Esophagus muscularis mucosa (tissue), 4 donors: ENCODE data around the gene CALHM2. TPM values are rescaled to one million over a fixed set of nuclear protein-coding genes. Genes with fewer than 3 reads are reported as not detected.

ENCODE experiments used
- DNase-seq: peaks from one replicate; pipeline ENCODE4 v3.0.0-alpha.2; 2017; ENCODE audit errors: extremely low spot score
- H3K27ac ChIP-seq, 4 donors: fragments of 200-600 bp; sonication (generic); replicated peaks in 1 of 4; 1 replicate in 3 of 4; 2 replicates in 1 of 4; pipeline ENCODE4 v1.5.1; 2016 to 2019; ENCODE audit warnings: mild to moderate bottlenecking in 1 of 4
- H3K27me3 ChIP-seq, 4 donors: fragments of 200-600 bp; sonication (generic); one replicate each; pipeline versions ENCODE4 v1.5.1 to v1.6.0; 2016 to 2019
- H3K36me3 ChIP-seq, 4 donors: fragments of 200-600 bp; sonication (generic); one replicate each; pipeline ENCODE4 v1.5.1; 2016 to 2019
- H3K4me1 ChIP-seq, 4 donors: fragments of 200-600 bp; sonication (generic); one replicate each; pipeline ENCODE4 v1.5.1; 2016 to 2019
- H3K4me3 ChIP-seq, 4 donors: fragments of 200-600 bp; sonication (generic); 1 replicate in 2 of 4; 2 replicates in 2 of 4; pipeline ENCODE4 v1.5.1; 2016 to 2019; ENCODE audit warnings: mild to moderate bottlenecking in 4 of 4, moderate library complexity in 1 of 4
- H3K9me3 ChIP-seq, 4 donors: fragments of 200-600 bp; sonication (generic); 1 replicate in 3 of 4; 2 replicates in 1 of 4; pipeline ENCODE4 v1.5.1; 2016 to 2019
- CTCF ChIP-seq, 3 experiments: fragments of 200-600 bp in 2 of 3; fragments of 450-650 bp in 1 of 3; sonication (generic) in 2 of 3; IDR thresholded peaks; one replicate each; pipeline ENCODE4 v1.5.1; 2017 to 2019; ENCODE audit warnings: antibody characterized with exemption in 3 of 3, mild to moderate bottlenecking in 2 of 3, moderate library complexity in 1 of 3
- EP300 ChIP-seq: sonication (generic); formaldehyde crosslinking; IDR thresholded peaks from one replicate; pipeline ENCODE4 v1.6.1; 2017; ENCODE audit warnings: antibody characterized with exemption
- POLR2A ChIP-seq: fragments of 450-650 bp; IDR thresholded peaks from one replicate; pipeline ENCODE4 v1.6.1; 2017; ENCODE audit warnings: antibody characterized with exemption, moderate library complexity, mild to moderate bottlenecking, low read depth
- POLR2AphosphoS5 ChIP-seq, 2 donors: sonication (generic); formaldehyde crosslinking; IDR thresholded peaks; one replicate each; pipeline ENCODE4 v1.6.1; 2017; ENCODE audit warnings: antibody characterized with exemption in 2 of 2
- WGBS: methylation state at CpG from one replicate; pipeline ENCODE4 v1.1.5; 2018; 5-methylcytosine and 5-hydroxymethylcytosine counted together
- intact Hi-C: fragments of 100-400 bp; cut with DNase I; formaldehyde crosslinking; loops from one replicate; pipeline ENCODE4 v1.15.1; 2023
- total RNA-seq, 4 donors: library from RNA; depleted of rRNA; stranded (reverse); fragments of >200 nt; gene quantifications; one replicate each; pipeline versions ENCODE4 v1.1.0 to v1.2.1, GENCODE V29; 2016

The CALHM2 gene
- total RNA-seq, 4 donors from 2014 or later: 44.4 to 69.9 (median 62.8) TPM

- WGBS: 91% methylated on average over 5 of the region's 5 CpGs
- Histone ChIP-seq H3K27ac (no peak overlapping the region), H3K27me3 (peaks cover 0 to 39% (median 6%) of the 10 kb centered on the region in 4 donors), H3K4me3 (no peak overlapping the region), H3K4me1 (peaks cover 6 to 9% (median 7%) of the 10 kb centered on the region in 4 donors), H3K36me3 (no peaks in the 10 kb centered on the region), H3K9me3 (no peaks in the 10 kb centered on the region)
- TF ChIP-seq POLR2A: no peak
- TF ChIP-seq CTCF (IDR thresholded peaks at IDR 0.05): no peak
- no peak for TF ChIP-seq POLR2AphosphoS5 (IDR thresholded peaks at IDR 0.05)
- TF ChIP-seq EP300: no peak
- intact Hi-C loops: no loop called here
- DNase-seq: no peak
Observed at GRCh38 chr10:103498936-103499638, 46.9 kb upstream of the CALHM2 start.

GRCh38 chr10:103497161-103497915 is 45.2 kb upstream of the CALHM2 start:
- Histone ChIP-seq H3K27me3 (peaks cover 0 to 54% (median 12%) of the 10 kb centered on the region in 4 donors), H3K4me1 (peaks cover 13 to 22% (median 19%) of the 10 kb centered on the region in 4 donors), H3K9me3 (no peaks in the 10 kb centered on the region), H3K4me3 (no peak overlapping the region), H3K36me3 (no peaks in the 10 kb centered on the region), H3K27ac (no peak overlapping the region)
- WGBS: 86% methylated on average over 8 of the region's 8 CpGs
- intact Hi-C loops: no loop called here
- DNase-seq: no peak
- TF ChIP-seq POLR2A (no peak), CTCF (IDR thresholded peaks at IDR 0.05) (no peak), EP300 (no peak), POLR2AphosphoS5 (IDR thresholded peaks at IDR 0.05) (no peak)

- no peaks in the 10 kb centered on the region for H3K36me3 ChIP-seq
Observed at GRCh38 chr10:103495321-103495720, 43.2 kb upstream of the CALHM2 start.

More at GRCh38 chr10:103495321-103495720, 43.2 kb upstream of the CALHM2 start:
- WGBS: 97% methylated on average over 3 of the region's 3 CpGs
- H3K9me3 ChIP-seq: no peaks in the 10 kb centered on the region
- no peak overlapping the region for H3K4me3 ChIP-seq
- peaks cover 19 to 29% (median 21%) of the 10 kb centered on the region in 4 donors for H3K4me1 ChIP-seq
- intact Hi-C loops: no loop called here
- no peak for DNase-seq
- peaks cover 0 to 53% (median 12%) of the 10 kb centered on the region in 4 donors for H3K27me3 ChIP-seq
- TF ChIP-seq POLR2AphosphoS5 (IDR thresholded peaks at IDR 0.05) (no peak), EP300 (no peak), CTCF (IDR thresholded peaks at IDR 0.05) (no peak), POLR2A (no peak)
- H3K27ac ChIP-seq: no peak overlapping the region
